Small intestine (tissue), 7 donors: ENCODE data around the gene PLD5. TPM values are rescaled to one million over a fixed set of nuclear protein-coding genes. Genes with fewer than 3 reads are reported as not detected.

Source experiments
- DNase-seq, 2 donors: peaks; one replicate each; pipeline versions ENCODE4 v3.0.0 to v3.0.0-alpha.2; 2013
- FAIRE-seq: peaks from 2 replicates; lab custom pipeline; 2012; peaks lifted over from hg19 to GRCh38; lab: Jason Lieb, UNC
- H3K27ac ChIP-seq, 3 donors: one replicate each; pipeline ENCODE4 v1.5.1; 2013; ENCODE audit warnings: low read length in 2 of 3, mild to moderate bottlenecking in 2 of 3, control low read depth in 1 of 3, inconsistent platforms in 1 of 3, low read depth in 1 of 3, moderate library complexity in 1 of 3
- H3K27me3 ChIP-seq, 3 donors: one replicate each; pipeline ENCODE4 v1.6.1; 2013; ENCODE audit warnings: low read length in 3 of 3, inconsistent platforms in 1 of 3; ENCODE audit not compliant: control insufficient read depth in 3 of 3, insufficient read depth in 3 of 3
- H3K36me3 ChIP-seq, 3 donors: one replicate each; pipeline ENCODE4 v1.6.1; 2013; ENCODE audit warnings: low read length in 3 of 3, inconsistent platforms in 1 of 3, low read depth in 1 of 3, mild to moderate bottlenecking in 1 of 3, moderate library complexity in 1 of 3; ENCODE audit not compliant: control insufficient read depth in 3 of 3, insufficient read depth in 2 of 3
- H3K4me1 ChIP-seq, 3 donors: one replicate each; pipeline ENCODE4 v1.6.1; 2013; ENCODE audit warnings: low read length in 2 of 3, inconsistent platforms in 1 of 3, low read depth in 1 of 3, mild to moderate bottlenecking in 1 of 3, moderate library complexity in 1 of 3; ENCODE audit not compliant: control insufficient read depth in 3 of 3, insufficient read depth in 2 of 3
- H3K4me3 ChIP-seq, 3 donors: one replicate each; pipeline ENCODE4 v1.5.1; 2013; ENCODE audit warnings: low read length in 3 of 3, control low read depth in 1 of 3, inconsistent platforms in 1 of 3, low read depth in 1 of 3, mild to moderate bottlenecking in 1 of 3, moderate library complexity in 1 of 3
- H3K9me3 ChIP-seq, 2 donors: one replicate each; pipeline ENCODE4 v1.6.1; 2013; ENCODE audit warnings: low read depth in 1 of 2, low read length in 1 of 2; ENCODE audit not compliant: control insufficient read depth in 2 of 2, insufficient read depth in 1 of 2
- whole genome bisulfite sequencing, 3 donors: extraction: QIAGEN DNeasy Blood & Tissue Kit; methylation state at CpG; one replicate each; pipeline ENCODE4 v1.1.7; 2013; 5-methylcytosine and 5-hydroxymethylcytosine counted together
- polyA plus RNA-seq, 4 donors: library from polyadenylated mRNA; stranded (reverse) in 3 of 4; unstranded in 1 of 4; fragments of 200-250 nt in 3 of 4; fragments of 120-200 nt in 1 of 4; gene quantifications; one replicate each; pipeline versions ENCODE4 v1.2.1 to v1.2.3, GENCODE V29; 2013
- donor health status: healthy with polysubstance abuse.
- donor health status: control.
- donor health status: control.
- donor health status: Bipolar disorder and iron deficiency.
- donor health status: healthy.

The PLD5 gene
- polyA plus RNA-seq, 4 donors, result 0.12 to 0.13 TPM; not detected in 2

DNA sequence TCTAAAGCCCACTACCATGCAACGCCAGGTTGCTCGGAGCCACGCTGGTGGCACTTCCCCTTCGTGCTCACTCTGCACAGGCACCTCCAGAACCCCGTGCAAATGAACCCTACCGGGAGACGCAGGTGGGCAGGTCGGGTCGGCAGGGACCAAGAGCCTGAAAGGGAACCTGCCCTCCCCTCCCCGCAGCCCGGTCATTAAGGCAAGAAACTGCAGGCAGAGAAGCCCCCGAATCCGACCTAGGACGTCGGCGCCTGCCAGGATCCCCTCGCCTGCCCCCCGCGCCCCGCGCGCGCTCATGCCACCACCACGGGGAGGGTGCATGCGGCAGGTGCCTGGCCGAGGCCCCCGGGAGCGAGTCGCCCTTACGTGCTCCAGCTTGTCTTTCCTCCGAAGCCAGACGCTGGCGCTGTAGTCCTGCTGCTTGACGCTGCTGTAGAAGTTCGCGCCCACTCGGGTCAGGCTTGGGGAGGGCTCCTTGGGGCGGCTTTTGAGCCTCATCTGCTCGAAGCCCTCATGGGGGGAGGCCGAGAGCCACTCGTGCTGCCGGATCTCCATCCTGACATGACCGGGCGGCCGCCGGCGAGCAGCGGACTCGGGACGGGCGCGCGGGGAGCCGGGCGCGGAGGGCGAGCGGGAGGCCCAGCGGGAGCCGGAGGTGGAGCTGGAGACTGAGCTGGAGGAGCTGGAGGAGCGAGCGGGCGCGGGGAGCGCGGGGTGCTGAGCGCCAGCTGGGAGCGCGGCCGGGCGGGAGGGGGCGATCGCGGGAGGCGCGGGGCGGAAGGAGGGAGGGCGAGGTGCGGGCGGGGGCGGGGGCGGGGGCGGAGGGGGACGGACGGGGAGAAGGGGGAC is 552 bp downstream of the PLD5 start:
- H3K27me3 ChIP-seq, result peaks cover 6 to 43% (median 30%) of the 10 kb centered on the region in 3 donors
- peaks cover 0 to 8% (median 0%) of the 10 kb centered on the region in 3 donors for H3K4me1 ChIP-seq
- H3K27ac ChIP-seq, result no peak overlapping the region
- DNase-seq (peak; percentile 4 to 37), FAIRE-seq (no peak)
- H3K36me3 ChIP-seq, result no peaks in the 10 kb centered on the region
- WGBS, 3 donors, result 2 to 4% (median 3%) methylated on average over 50 to 78 of the region's 85 CpGs
- no peaks in the 10 kb centered on the region for H3K9me3 ChIP-seq
- peak overlapping the region in 1 of 3 donors; percentile 18 for H3K4me3 ChIP-seq

DNA sequence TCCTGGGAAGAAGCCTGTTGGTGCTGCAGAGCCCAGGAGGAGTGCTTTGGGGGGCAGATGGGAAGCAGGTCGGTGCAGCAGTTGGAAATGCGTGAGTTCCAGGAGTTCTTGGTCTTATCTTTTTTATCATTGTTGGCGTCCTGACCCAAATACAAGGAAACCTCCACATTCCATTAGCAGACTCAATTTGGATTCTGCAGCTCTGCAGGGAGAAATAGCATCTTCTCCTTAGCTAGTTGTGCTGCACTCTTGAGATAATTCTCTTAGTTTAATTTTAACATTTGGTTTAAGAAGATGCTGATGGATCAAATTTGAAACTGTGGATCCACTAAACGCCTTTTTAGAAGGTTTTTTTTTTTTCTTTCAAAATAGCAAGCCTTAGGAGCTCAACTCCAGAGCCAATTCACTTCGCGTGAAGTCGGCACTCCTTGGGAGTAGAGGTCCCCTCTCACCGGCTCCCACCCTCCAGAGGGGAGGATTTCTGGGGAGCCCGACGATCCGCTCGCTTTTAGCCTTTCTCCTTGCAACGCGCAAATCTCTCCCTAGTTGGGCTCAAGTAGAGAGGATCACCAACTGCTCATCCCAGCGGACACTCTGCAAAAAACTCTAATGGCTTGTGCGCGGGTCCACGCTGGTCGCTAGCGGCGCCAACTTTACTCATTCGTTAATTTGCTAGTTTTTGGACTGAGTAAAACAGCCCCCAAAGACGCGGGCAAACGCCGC is 1.3 kb downstream of the PLD5 start:
- no peaks in the 10 kb centered on the region for H3K9me3 ChIP-seq
- no peaks in the 10 kb centered on the region for H3K36me3 ChIP-seq
- FAIRE-seq (no peak), DNase-seq (no peak)
- H3K4me3 ChIP-seq, result no peak overlapping the region
- no peak overlapping the region for H3K27ac ChIP-seq
- WGBS, 3 donors, result 3 to 13% (median 7%) methylated on average over 26 of the region's 26 CpGs
- H3K4me1 ChIP-seq, result peaks cover 0 to 8% (median 0%) of the 10 kb centered on the region in 3 donors
- H3K27me3 ChIP-seq, result peaks cover 6 to 43% (median 30%) of the 10 kb centered on the region in 3 donors

DNA sequence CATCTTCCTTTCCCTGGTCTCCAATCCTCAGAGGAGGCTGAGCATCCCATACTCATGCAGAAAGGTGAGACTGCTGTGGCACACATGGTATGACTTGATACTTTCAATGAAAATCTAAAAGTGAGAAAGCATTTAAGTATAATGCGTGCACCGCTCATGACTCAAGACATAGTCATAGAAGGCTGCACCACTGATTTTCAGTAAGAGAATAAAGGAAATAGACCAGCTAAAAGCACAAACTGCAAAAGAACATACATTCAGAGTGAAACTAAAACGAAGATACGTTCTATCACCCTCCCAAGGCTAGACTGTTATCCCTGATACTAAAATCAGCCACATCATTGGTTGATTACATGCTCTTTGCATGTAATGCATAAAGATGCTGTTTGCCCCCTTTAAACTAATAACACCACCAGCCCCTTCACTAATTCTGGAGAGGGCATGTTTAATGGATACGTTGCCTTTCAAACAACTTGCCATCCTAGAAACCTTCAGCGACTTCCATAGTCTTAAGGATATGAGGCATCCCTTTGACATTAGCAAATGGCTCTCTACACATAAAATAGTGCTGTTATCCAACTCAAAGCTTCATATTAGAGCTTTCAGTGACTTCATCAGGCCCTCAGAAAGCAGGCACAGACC is 2.1 kb downstream of the PLD5 start:
- Histone ChIP-seq H3K4me3 (no peak overlapping the region), H3K4me1 (peaks cover 0 to 8% (median 0%) of the 10 kb centered on the region in 3 donors), H3K9me3 (no peaks in the 10 kb centered on the region), H3K36me3 (no peaks in the 10 kb centered on the region), H3K27me3 (peaks cover 6 to 43% (median 30%) of the 10 kb centered on the region in 3 donors), H3K27ac (no peak overlapping the region)
- FAIRE-seq (no peak), DNase-seq (no peak)
- 49 to 60% (median 53%) methylated on average over 6 of the region's 6 CpGs for WGBS, 3 donors

DNA sequence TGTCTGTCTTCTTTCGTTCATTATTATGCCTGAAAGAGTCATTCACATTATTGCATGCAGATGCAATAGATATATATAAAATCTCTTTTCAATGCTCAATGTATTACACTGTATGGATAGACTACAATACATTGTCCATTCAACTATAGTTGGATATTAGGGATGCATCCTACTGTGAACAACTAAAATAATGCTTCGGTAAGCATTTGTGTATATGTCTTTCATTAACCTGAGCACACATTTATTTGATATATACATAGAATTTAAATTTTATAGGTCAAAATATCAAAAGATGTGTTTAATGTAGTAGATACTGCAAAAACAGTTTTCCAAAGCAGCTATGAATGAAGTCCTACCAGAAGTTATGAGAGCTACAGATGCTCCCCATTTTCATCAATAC is 8.9 kb downstream of the PLD5 start:
- Histone ChIP-seq H3K36me3 (no peaks in the 10 kb centered on the region), H3K9me3 (no peaks in the 10 kb centered on the region), H3K27me3 (peaks cover 0 to 2% (median 0%) of the 10 kb centered on the region in 3 donors), H3K27ac (no peak overlapping the region), H3K4me1 (no peaks in the 10 kb centered on the region), H3K4me3 (no peak overlapping the region)
- FAIRE-seq (no peak), DNase-seq (no peak)
- WGBS, 3 donors, result 44 to 85% (median 55%) methylated on average over 2 of the region's 2 CpGs

DNA sequence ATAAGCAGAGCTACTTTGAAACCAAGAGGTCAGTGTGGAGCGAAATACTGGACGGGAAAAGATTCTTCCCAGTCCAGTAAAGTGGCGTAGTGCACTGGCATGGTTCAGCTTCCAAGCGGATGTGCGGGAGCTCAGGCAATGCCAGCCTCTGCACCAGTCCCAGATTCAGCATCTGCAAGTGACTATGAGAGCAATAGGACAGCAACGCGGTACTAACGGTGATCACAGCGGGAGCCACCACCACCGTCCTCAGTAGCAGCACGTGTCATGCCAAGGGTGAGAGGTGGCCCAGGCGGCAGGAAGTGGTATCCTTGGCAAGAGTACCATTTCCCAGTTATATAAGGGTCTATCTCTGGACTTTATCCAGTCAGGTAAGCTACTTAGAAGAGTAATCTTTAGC is 17.8 kb downstream of the PLD5 start:
- Histone ChIP-seq H3K4me1 (no peaks in the 10 kb centered on the region), H3K27me3 (no peaks in the 10 kb centered on the region), H3K36me3 (no peaks in the 10 kb centered on the region), H3K27ac (no peak overlapping the region), H3K9me3 (no peaks in the 10 kb centered on the region), H3K4me3 (no peak overlapping the region)
- FAIRE-seq (no peak), DNase-seq (no peak)
- 89 to 91% (median 89%) methylated on average over 12 of the region's 12 CpGs for WGBS, 3 donors

DNA sequence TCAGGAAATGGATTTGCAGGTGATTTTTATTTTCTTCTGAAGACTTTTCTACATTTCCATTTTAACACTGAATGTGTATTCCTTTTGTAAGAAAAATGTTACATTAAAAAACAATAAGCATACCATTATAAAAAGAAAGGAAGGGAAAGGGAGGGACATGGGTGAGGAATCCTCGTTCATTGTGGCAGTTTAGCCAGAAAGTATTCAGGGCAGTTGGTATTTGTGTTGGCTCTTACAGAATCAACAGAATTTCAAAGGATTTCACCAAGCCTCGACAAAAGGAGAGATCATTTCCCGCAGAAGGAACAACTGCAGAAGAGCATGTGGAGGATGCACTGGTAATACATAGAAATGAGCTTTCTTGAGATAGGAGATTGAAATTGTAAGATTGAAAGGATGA is 35.0 kb downstream of the PLD5 start:
- WGBS, 3 donors, result 42 to 60% (median 54%) methylated on average over 3 of the region's 3 CpGs
- DNase-seq, result no peak
- H3K36me3 ChIP-seq, result no peaks in the 10 kb centered on the region
- no peak overlapping the region for H3K4me3 ChIP-seq
- FAIRE-seq, result no peak
- no peaks in the 10 kb centered on the region for H3K9me3 ChIP-seq
- no peak overlapping the region for H3K27ac ChIP-seq
- H3K27me3 ChIP-seq, result peaks cover 0 to 3% (median 0%) of the 10 kb centered on the region in 3 donors
- H3K4me1 ChIP-seq, result no peaks in the 10 kb centered on the region

DNA sequence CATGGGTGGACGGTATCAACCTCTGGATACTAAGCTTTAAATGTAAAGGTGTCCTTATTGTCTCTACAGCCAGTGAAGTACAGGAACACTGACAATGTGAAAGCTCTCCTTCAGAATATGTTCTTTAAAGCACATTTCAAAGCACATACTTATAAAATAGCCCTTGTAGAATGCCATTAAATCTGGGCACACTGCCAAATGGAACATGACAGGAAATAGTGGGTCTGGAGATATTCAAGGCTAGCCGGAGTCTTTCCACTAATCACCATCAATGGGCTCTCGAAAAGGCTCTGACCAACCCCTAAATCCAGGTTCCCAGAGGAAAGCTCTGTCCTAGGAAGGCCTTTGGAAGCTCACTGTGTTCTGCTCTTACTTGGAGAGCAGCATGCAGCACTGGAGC is 46.6 kb downstream of the PLD5 start:
- Histone ChIP-seq H3K4me1 (no peaks in the 10 kb centered on the region), H3K36me3 (no peaks in the 10 kb centered on the region), H3K27ac (no peak overlapping the region), H3K9me3 (peaks cover 0 to 3% of the 10 kb centered on the region in 2 donors), H3K27me3 (no peaks in the 10 kb centered on the region), H3K4me3 (no peak overlapping the region)
- FAIRE-seq (no peak), DNase-seq (no peak)
- WGBS, 3 donors, result 27 to 31% (median 28%) methylated on average over 3 of the region's 3 CpGs

DNA sequence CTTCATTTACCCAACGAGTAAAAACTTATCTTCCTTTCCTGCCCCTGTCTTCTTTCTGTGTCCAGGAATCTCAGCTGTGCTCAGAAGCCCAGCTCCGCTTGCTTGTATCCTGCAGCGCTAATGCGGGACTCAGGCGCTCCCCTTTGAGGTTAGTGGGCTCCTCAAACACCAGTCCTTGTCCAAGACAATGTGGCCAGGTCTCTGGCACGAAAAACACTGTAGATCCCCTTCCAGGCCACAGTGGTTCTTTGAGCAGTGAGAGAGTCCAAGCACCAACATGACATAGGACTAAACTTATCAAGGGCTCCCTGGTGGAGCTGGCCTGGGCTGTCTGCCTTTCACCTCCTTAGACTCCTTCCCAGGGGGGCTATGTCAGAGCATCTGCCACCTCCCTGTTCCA is 53.7 kb downstream of the PLD5 start:
- H3K36me3 ChIP-seq, result no peaks in the 10 kb centered on the region
- H3K27me3 ChIP-seq, result no peaks in the 10 kb centered on the region
- 83 to 87% (median 85%) methylated on average over 6 of the region's 6 CpGs for WGBS, 3 donors
- no peak for DNase-seq
- no peaks in the 10 kb centered on the region for H3K4me1 ChIP-seq
- H3K27ac ChIP-seq, result no peak overlapping the region
- no peak for FAIRE-seq
- H3K9me3 ChIP-seq, result peaks cover 0 to 2% of the 10 kb centered on the region in 2 donors
- H3K4me3 ChIP-seq, result no peak overlapping the region
